Progenitor cell of endocrine pancreas (in vitro differentiated cells): ENCODE data around the gene NFE2L2. TPM values are rescaled to one million over a fixed set of nuclear protein-coding genes. Genes with fewer than 3 reads are reported as not detected.
"Not testable (repeated sequence)": the region's sequence is repeated elsewhere in the genome, so short reads cannot be mapped to it uniquely, and the experiment has no call there.

ENCODE experiments used
- DNase-seq: peaks from one replicate; pipeline ENCODE4 v3.0.0; 2021; ENCODE audit warnings: low spot score; ENCODE audit not compliant: unreplicated experiment
- H3K27ac Mint-ChIP-seq: 2 replicates; pipeline ENCODE4 v1.8.0; 2021; ENCODE audit warnings: mild to moderate bottlenecking, moderate library complexity, mixed read lengths
- H3K27me3 Mint-ChIP-seq: 2 replicates; pipeline ENCODE4 v1.8.0; 2021; ENCODE audit warnings: mixed read lengths
- H3K36me3 Mint-ChIP-seq: 2 replicates; pipeline ENCODE4 v1.8.0; 2022; ENCODE audit warnings: mixed read lengths; ENCODE audit not compliant: insufficient read depth
- H3K4me1 Mint-ChIP-seq: 2 replicates; pipeline ENCODE4 v1.8.0; 2021; ENCODE audit warnings: low read depth, mixed read lengths
- H3K4me3 Mint-ChIP-seq: 2 replicates; pipeline ENCODE4 v1.8.0; 2021; ENCODE audit warnings: low read depth, mild to moderate bottlenecking, moderate library complexity, mixed read lengths
- H3K9me3 Mint-ChIP-seq: 2 replicates; pipeline ENCODE4 v1.8.0; 2021; ENCODE audit warnings: low read depth, mixed read lengths
- CTCF ChIP-seq: fragments of 200-600 bp; sonication (generic); IDR thresholded peaks from one replicate; pipeline ENCODE4 v1.5.0; 2021; ENCODE audit warnings: antibody characterized with exemption, mild to moderate bottlenecking; ENCODE audit not compliant: unreplicated experiment
- total RNA-seq: library from RNA; stranded (reverse); gene quantifications from 2 replicates; pipeline ENCODE4 v1.2.1, GENCODE V29; 2021

Gene NFE2L2
- total RNA-seq, 1 donor from 2014 or later: 59.1 TPM

DNA sequence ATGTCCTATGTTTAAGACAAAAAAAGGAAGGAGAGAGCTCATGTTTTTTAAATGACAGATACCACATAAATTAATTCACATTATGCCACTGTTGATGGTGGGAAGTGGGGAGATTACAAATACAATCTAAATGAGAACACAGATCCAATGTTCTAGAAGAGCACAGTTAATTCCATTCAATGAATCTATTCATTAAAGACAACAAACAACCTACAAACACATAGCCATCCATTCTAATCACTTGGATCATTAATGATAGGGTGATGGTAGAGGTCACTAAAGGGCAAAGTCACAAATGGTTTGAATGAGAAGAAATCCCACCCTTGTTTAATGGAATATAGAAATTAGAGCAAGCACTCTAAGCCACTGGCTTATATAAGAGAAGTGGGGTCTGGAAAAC, 30.3 kb downstream of the NFE2L2 start:
- no peak for DNase-seq
- H3K9me3 Mint-ChIP-seq: no peaks in the 10 kb centered on the region
- TF ChIP-seq CTCF: no peak
- H3K36me3 Mint-ChIP-seq: peaks cover 19% of the 10 kb centered on the region
- H3K27ac Mint-ChIP-seq: no peak overlapping the region
- peaks cover 8% of the 10 kb centered on the region for H3K4me1 Mint-ChIP-seq
- H3K27me3 Mint-ChIP-seq: no peaks in the 10 kb centered on the region
- H3K4me3 Mint-ChIP-seq: no peak overlapping the region

DNA sequence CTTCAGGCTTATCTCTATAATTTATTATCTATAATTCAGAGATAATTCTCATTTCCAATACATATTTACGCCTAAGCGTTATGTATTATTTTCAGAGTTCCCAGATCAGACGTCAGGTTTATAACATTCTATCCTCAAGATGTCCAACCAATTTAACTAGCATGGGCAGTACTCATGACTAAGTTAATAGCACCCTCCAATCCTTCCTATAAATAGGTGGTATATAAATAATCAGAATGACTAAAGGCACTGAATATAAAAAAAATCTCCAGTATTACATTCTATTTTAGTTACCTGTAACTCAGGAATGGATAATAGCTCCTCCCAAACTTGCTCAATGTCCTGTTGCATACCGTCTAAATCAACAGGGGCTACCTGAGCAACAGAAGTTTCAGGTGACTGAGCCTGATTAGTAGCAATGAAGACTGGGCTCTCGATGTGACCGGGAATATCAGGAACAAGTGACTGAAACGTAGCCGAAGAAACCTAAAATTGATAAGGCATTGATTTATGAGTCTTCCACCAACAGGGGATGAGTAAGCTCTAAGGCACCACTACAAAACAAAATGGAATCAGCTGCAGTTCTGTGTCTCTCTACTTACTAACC, 32.3 kb downstream of the NFE2L2 start:
- H3K9me3 Mint-ChIP-seq: no peaks in the 10 kb centered on the region
- peaks cover 26% of the 10 kb centered on the region for H3K36me3 Mint-ChIP-seq
- H3K27me3 Mint-ChIP-seq: no peaks in the 10 kb centered on the region
- H3K4me1 Mint-ChIP-seq: peaks cover 3% of the 10 kb centered on the region
- H3K4me3 Mint-ChIP-seq: no peak overlapping the region
- no peak for DNase-seq
- no peak overlapping the region for H3K27ac Mint-ChIP-seq
- no peak for TF ChIP-seq CTCF

DNA sequence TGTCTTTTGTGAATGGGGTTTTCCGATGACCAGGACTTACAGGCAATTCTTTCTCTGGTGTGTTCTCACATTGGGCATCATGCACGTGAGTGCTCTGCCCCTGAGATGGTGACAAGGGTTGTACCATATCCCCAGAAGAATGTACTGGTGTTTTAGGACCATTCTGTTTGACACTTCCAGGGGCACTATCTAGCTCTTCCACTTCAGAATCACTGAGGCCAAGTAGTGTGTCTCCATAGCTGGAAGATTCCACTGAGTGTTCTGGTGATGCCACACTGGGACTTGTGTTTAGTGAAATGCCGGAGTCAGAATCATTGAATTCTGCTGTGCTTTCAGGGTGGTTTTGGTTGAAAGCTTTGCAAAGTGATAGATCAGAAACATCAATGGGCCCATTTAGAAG, 33.3 kb downstream of the NFE2L2 start:
- H3K9me3 Mint-ChIP-seq: no peaks in the 10 kb centered on the region
- no peak overlapping the region for H3K4me3 Mint-ChIP-seq
- DNase-seq: no peak
- H3K27me3 Mint-ChIP-seq: no peaks in the 10 kb centered on the region
- no peak for TF ChIP-seq CTCF
- H3K27ac Mint-ChIP-seq: peak overlapping the region; percentile 42
- H3K4me1 Mint-ChIP-seq: peaks cover 3% of the 10 kb centered on the region
- H3K36me3 Mint-ChIP-seq: peaks cover 28% of the 10 kb centered on the region

GRCh38 chr2:177229442-177230242, 34.9 kb downstream of the NFE2L2 start:
- Mint-ChIP-seq H3K27ac (peak overlapping the region; percentile 80), H3K4me3 (no peak overlapping the region), H3K27me3 (no peaks in the 10 kb centered on the region), H3K9me3 (no peaks in the 10 kb centered on the region), H3K36me3 (peaks cover 28% of the 10 kb centered on the region), H3K4me1 (peaks cover 3% of the 10 kb centered on the region)
- DNase-seq: no peak
- TF ChIP-seq CTCF: no peak

GRCh38 chr2:177225965-177226360, 38.6 kb downstream of the NFE2L2 start:
- no peaks in the 10 kb centered on the region for H3K9me3 Mint-ChIP-seq
- H3K27ac Mint-ChIP-seq: peak overlapping the region; percentile 73
- H3K36me3 Mint-ChIP-seq: peaks cover 32% of the 10 kb centered on the region

GRCh38 chr2:177223436-177223835, 41.1 kb downstream of the NFE2L2 start:
- H3K4me1 Mint-ChIP-seq, H3K9me3 Mint-ChIP-seq, H3K27ac Mint-ChIP-seq, DNase-seq, H3K4me3 Mint-ChIP-seq, H3K27me3 Mint-ChIP-seq: not testable (repeated sequence)
- peaks cover 27% of the 10 kb centered on the region for H3K36me3 Mint-ChIP-seq

More at GRCh38 chr2:177225965-177226360, 38.6 kb downstream of the NFE2L2 start:
- H3K4me1 Mint-ChIP-seq: peaks cover 2% of the 10 kb centered on the region
- TF ChIP-seq CTCF: no peak
- no peaks in the 10 kb centered on the region for H3K27me3 Mint-ChIP-seq
- no peak for DNase-seq
- H3K4me3 Mint-ChIP-seq: no peak overlapping the region
